SK-N-SH (cell line): ENCODE data around the gene TNPO2. TPM values are rescaled to one million over a fixed set of nuclear protein-coding genes. Genes with fewer than 3 reads are reported as not detected.

ENCODE experiments used
- CTCF ChIA-PET: fragments of 300-600, 350-600 bp; formaldehyde crosslinking; extraction: SDS; loops from one replicate; lab custom pipeline; 2021; lab: Yijun Ruan, JAX
- POLR2A ChIA-PET: fragments of 350-600 bp; sonication (Branson Sonifier 250); formaldehyde crosslinking; extraction: SDS; loops from one replicate; lab custom pipeline; 2020; ENCODE audit warnings: antibody characterized with exemption, inconsistent platforms; lab: Yijun Ruan, JAX
- DNase-seq: peaks from one replicate; pipeline ENCODE4 v3.0.0; 2012
- H2AFZ ChIP-seq: fragments of 200-600 bp; sonication (generic); 2 replicates; pipeline ENCODE4 v1.8.1; 2016; ENCODE audit warnings: antibody characterized with exemption, mild to moderate bottlenecking, low read depth
- H3F3A ChIP-seq: fragments of 200-600 bp; sonication (generic); replicated peaks from 2 replicates; pipeline ENCODE3; 2016; ENCODE audit warnings: antibody characterized with exemption, mild to moderate bottlenecking; ENCODE audit not compliant: insufficient read depth
- H3K27ac ChIP-seq, 2 experiments: fragments of 200-500 bp in 1 of 2; fragments of 200-600 bp in 1 of 2; sonication (Bioruptor generic) in 1 of 2; sonication (generic), shearing (Covaris generic) in 1 of 2; 2 replicates each; pipeline versions ENCODE4 v1.5.1 to v1.6.1; 2014 to 2016; ENCODE audit warnings: low read depth in 2 of 2, inconsistent platforms in 1 of 2, low read length in 1 of 2, mild to moderate bottlenecking in 1 of 2, mixed read lengths in 1 of 2
- H3K27me3 ChIP-seq: fragments of 200-600 bp; sonication (generic), shearing (Covaris generic); 2 replicates; pipeline ENCODE4 v1.6.1; 2016; ENCODE audit warnings: mixed run types; ENCODE audit not compliant: insufficient read depth
- H3K36me3 ChIP-seq, 2 experiments: fragments of 200-500 bp in 1 of 2; fragments of 200-600 bp in 1 of 2; sonication (Bioruptor generic) in 1 of 2; sonication (generic) in 1 of 2; replicated peaks in 1 of 2; 2 replicates each; pipeline versions ENCODE3 to v1.5.1; 2014 to 2016; ENCODE audit warnings: low read length in 1 of 2, mild to moderate bottlenecking in 1 of 2; ENCODE audit not compliant: insufficient read depth in 2 of 2, control insufficient read depth in 1 of 2
- H3K4me1 ChIP-seq, 2 experiments: fragments of 200-500 bp in 1 of 2; fragments of 200-600 bp in 1 of 2; sonication (Bioruptor generic) in 1 of 2; sonication (generic), shearing (Covaris generic) in 1 of 2; 2 replicates each; pipeline versions ENCODE4 v1.5.1 to v1.6.1; 2014 to 2016; ENCODE audit warnings: low read depth in 1 of 2, low read length in 1 of 2, mixed run types in 1 of 2; ENCODE audit not compliant: insufficient read depth in 2 of 2, control insufficient read depth in 1 of 2
- H3K4me2 ChIP-seq: fragments of 200-600 bp; sonication (generic), shearing (Covaris generic); 2 replicates; pipeline ENCODE4 v1.6.1; 2017; ENCODE audit warnings: mixed run types
- H3K4me3 ChIP-seq, 2 experiments: fragments of 200-500 bp in 1 of 2; fragments of 200-600 bp in 1 of 2; sonication (Bioruptor generic) in 1 of 2; sonication (generic), shearing (Covaris generic) in 1 of 2; 2 replicates each; pipeline versions ENCODE4 v1.5.1 to v1.8.1; 2014 to 2016; ENCODE audit warnings: low read depth in 2 of 2, inconsistent platforms in 1 of 2, low read length in 1 of 2, mild to moderate bottlenecking in 1 of 2, mixed read lengths in 1 of 2, moderate library complexity in 1 of 2
- H3K79me2 ChIP-seq: fragments of 200-600 bp; sonication (generic); 2 replicates; pipeline ENCODE4 v1.8.1; 2017; ENCODE audit warnings: mild to moderate bottlenecking; ENCODE audit not compliant: insufficient read depth
- H3K9ac ChIP-seq: fragments of 200-600 bp; sonication (generic); 2 replicates; pipeline ENCODE4 v1.6.1; 2017; ENCODE audit warnings: mixed run types
- H3K9me2 ChIP-seq: fragments of 200-600 bp; sonication (generic); 2 replicates; pipeline ENCODE4 v1.6.1; 2017; ENCODE audit warnings: mixed run types
- H3K9me3 ChIP-seq: fragments of 200-600 bp; sonication (generic); 2 replicates; pipeline ENCODE4 v1.6.1; 2017; ENCODE audit warnings: mixed run types, mild to moderate bottlenecking, moderate library complexity
- H4K20me1 ChIP-seq: fragments of 200-600 bp; sonication (generic); 2 replicates; pipeline ENCODE4 v1.6.1; 2017; ENCODE audit warnings: mild to moderate bottlenecking, mixed run types; ENCODE audit not compliant: insufficient read depth
- ELF1 ChIP-seq: IDR thresholded peaks from 2 replicates; pipeline ENCODE4 v1.4.0; 2012
- EP300 ChIP-seq, 2 experiments: IDR thresholded peaks; 2 replicates each; pipeline versions ENCODE4 v1.4.0 to v1.6.1; 2012; ENCODE audit warnings: borderline replicate concordance in 1 of 2, low read depth in 1 of 2, low read length in 1 of 2
- EZH2phosphoT487 ChIP-seq: fragments of 200-600 bp; sonication (generic); IDR thresholded peaks from 2 replicates; pipeline ENCODE4 v1.6.1; 2017; ENCODE audit warnings: low read depth, mixed run types, mild to moderate bottlenecking, antibody characterized with exemption, moderate library complexity, borderline replicate concordance
- FOSL2 ChIP-seq: IDR thresholded peaks from 2 replicates; pipeline ENCODE4 v1.4.0; 2012; ENCODE audit warnings: low read depth, mild to moderate bottlenecking, moderate library complexity, borderline replicate concordance
- FOXJ3 ChIP-seq: sonication (generic); formaldehyde crosslinking; IDR thresholded peaks from 2 replicates; pipeline ENCODE4 v1.5.1; 2020; ENCODE audit warnings: mild to moderate bottlenecking, missing genetic modification reagents
- FOXM1 ChIP-seq: IDR thresholded peaks from 2 replicates; pipeline ENCODE4 v1.4.0; 2012; ENCODE audit warnings: low read depth, mild to moderate bottlenecking
- GATA2 ChIP-seq: sonication (generic); formaldehyde crosslinking; IDR thresholded peaks from 2 replicates; pipeline ENCODE4 v1.5.0; 2020; ENCODE audit warnings: mild to moderate bottlenecking, missing genetic modification reagents
- JUND ChIP-seq: IDR thresholded peaks from 2 replicates; pipeline ENCODE4 v1.4.0; 2012
- MEF2A ChIP-seq: IDR thresholded peaks from 2 replicates; pipeline ENCODE4 v1.4.0; 2012; ENCODE audit warnings: low read depth, borderline replicate concordance
- RCOR1 ChIP-seq: fragments of 150-350 bp; IDR thresholded peaks from 2 replicates; pipeline ENCODE4 v1.6.1; 2017; ENCODE audit warnings: antibody characterized with exemption, low read length
- RXRA ChIP-seq: IDR thresholded peaks from 2 replicates; pipeline ENCODE4 v1.4.0; 2012; ENCODE audit warnings: low read depth, mild to moderate bottlenecking, borderline replicate concordance
- SIN3A ChIP-seq: IDR thresholded peaks from 2 replicates; pipeline ENCODE4 v1.6.1; 2012; ENCODE audit warnings: low read depth, mild to moderate bottlenecking, low read length, moderate library complexity, borderline replicate concordance
- TAF1 ChIP-seq: IDR thresholded peaks from 2 replicates; pipeline ENCODE4 v1.6.1; 2012; ENCODE audit warnings: low read depth, mild to moderate bottlenecking, low read length, moderate library complexity, borderline replicate concordance
- YY1 ChIP-seq: IDR thresholded peaks from 2 replicates; pipeline ENCODE4 v1.4.0; 2012; ENCODE audit warnings: low read depth, mild to moderate bottlenecking
- ZBTB33 ChIP-seq: IDR thresholded peaks from 2 replicates; pipeline ENCODE4 v1.4.0; 2012; ENCODE audit warnings: low read depth, borderline replicate concordance
- WGBS: methylation state at CpG from one replicate; pipeline ENCODE4 v1.1.6; 2017; ENCODE audit warnings: low lambda C conversion rate; 5-methylcytosine and 5-hydroxymethylcytosine counted together
- polyA plus RNA-seq, 3 experiments: library from polyadenylated mRNA; depleted of rRNA; stranded (reverse); fragments of >200 nt; gene quantifications; 2 replicates each; pipeline ENCODE4 v1.2.3, GENCODE V29; 2012
- TF ChIP-seq, protein P1 (sequence below): fragments of 150-350 bp; IDR thresholded peaks from 2 replicates; pipeline ENCODE4 v1.6.1; 2017; ENCODE audit warnings: antibody characterized with exemption, low read length, low read depth, borderline replicate concordance
- TF ChIP-seq, protein P2 (sequence below): IDR thresholded peaks from 2 replicates; pipeline ENCODE4 v1.4.0; 2012; ENCODE audit warnings: low read depth, borderline replicate concordance

Gene TNPO2
- polyA plus RNA-seq, 1 of the 3 experiments (the other 2 are of a cell fraction), result 82.4 TPM

- ChIA-PET CTCF (interaction anchor here (1.5 to 3.1 kb wide), 2 partner anchors 11 to 25 kb away, joined by 9 to 12 read pairs; no protein-coding TSS in a partner anchor), POLR2A (no interaction called here)
- H3K4me2 ChIP-seq, result no peak overlapping the region
- WGBS, result 97% methylated on average over 10 of the region's 10 CpGs
- H3K36me3 ChIP-seq, result peaks cover 11 to 14% of the 10 kb centered on the region in 2 experiments
- H3K9ac ChIP-seq, result no peak overlapping the region
- H3K4me3 ChIP-seq, result no peak overlapping the region
- H2AFZ ChIP-seq, result no peak overlapping the region
- peaks cover 0 to 29% of the 10 kb centered on the region in 2 experiments; a peak in 1 of 4 replicates for H3K4me1 ChIP-seq
- no peak for TF ChIP-seq MEF2A
- no peak for TF ChIP-seq ELF1
- TF ChIP-seq FOXM1, result no peak
- no peak for TF ChIP-seq FOSL2
- TF ChIP-seq GATA2 (CRISPR knock-in tag), result no peak
- no peak for TF ChIP-seq TAF1
- no peak for TF ChIP-seq RXRA
- no peak for TF ChIP-seq YY1
- no peak for TF ChIP-seq SIN3A
- TF ChIP-seq FOXJ3 (CRISPR knock-in tag), result no peak
- TF ChIP-seq RCOR1, result no peak
- TF ChIP-seq JUND, result no peak
- TF ChIP-seq EP300 (IDR thresholded peaks at IDR 0.05; ENCODE audit: borderline replicate concordance in 1 of 2, low read depth in 1 of 2, low read length in 1 of 2), result no peak
- TF ChIP-seq, protein P1, sequence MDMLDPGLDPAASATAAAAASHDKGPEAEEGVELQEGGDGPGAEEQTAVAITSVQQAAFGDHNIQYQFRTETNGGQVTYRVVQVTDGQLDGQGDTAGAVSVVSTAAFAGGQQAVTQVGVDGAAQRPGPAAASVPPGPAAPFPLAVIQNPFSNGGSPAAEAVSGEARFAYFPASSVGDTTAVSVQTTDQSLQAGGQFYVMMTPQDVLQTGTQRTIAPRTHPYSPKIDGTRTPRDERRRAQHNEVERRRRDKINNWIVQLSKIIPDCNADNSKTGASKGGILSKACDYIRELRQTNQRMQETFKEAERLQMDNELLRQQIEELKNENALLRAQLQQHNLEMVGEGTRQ, result no peak
- TF ChIP-seq, protein P2, sequence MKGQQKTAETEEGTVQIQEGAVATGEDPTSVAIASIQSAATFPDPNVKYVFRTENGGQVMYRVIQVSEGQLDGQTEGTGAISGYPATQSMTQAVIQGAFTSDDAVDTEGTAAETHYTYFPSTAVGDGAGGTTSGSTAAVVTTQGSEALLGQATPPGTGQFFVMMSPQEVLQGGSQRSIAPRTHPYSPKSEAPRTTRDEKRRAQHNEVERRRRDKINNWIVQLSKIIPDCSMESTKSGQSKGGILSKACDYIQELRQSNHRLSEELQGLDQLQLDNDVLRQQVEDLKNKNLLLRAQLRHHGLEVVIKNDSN, result no peak
- no peak for TF ChIP-seq EZH2phosphoT487
- no peak for TF ChIP-seq ZBTB33
- H3K9me3 ChIP-seq, result no peaks in the 10 kb centered on the region
- peaks cover 42% of the 10 kb centered on the region for H3K79me2 ChIP-seq
- H3K27ac ChIP-seq, result no peak overlapping the region
- H3K9me2 ChIP-seq, result no peaks in the 10 kb centered on the region
- no peaks in the 10 kb centered on the region for H4K20me1 ChIP-seq
- no peaks in the 10 kb centered on the region for H3K27me3 ChIP-seq
- DNase-seq, result no peak
- peaks cover 14% of the 10 kb centered on the region for H3F3A ChIP-seq
Observed at GRCh38 chr19:12665281-12665573, 58.5 kb downstream of the TNPO2 start.
